NB4 (cell line): ENCODE data around the gene PDLIM7.

ENCODE experiments used
- DNase-seq: peaks from one replicate; pipeline ENCODE4 v3.0.0; 2010; ENCODE audit warnings: low read depth
- H3K4me3 ChIP-seq: one replicate; pipeline ENCODE4 v1.5.1; 2011; ENCODE audit warnings: mild to moderate bottlenecking, low read depth, low read length, moderate library complexity
- MYC ChIP-seq: IDR thresholded peaks from 2 replicates; pipeline ENCODE4 v1.6.1; 2011; ENCODE audit warnings: low read depth, low read length
- POLR2A ChIP-seq: IDR thresholded peaks from 2 replicates; pipeline ENCODE4 v1.6.1; 2011; ENCODE audit warnings: mild to moderate bottlenecking; ENCODE audit not compliant: insufficient read length; ENCODE audit errors: extremely low read depth
- TF ChIP-seq, protein P1 (sequence below): IDR thresholded peaks from 2 replicates; pipeline ENCODE4 v1.6.1; 2011; ENCODE audit warnings: low read depth, low read length
- TF ChIP-seq, protein P2 (sequence below): IDR thresholded peaks from one replicate; pipeline ENCODE4 v1.5.1; 2012; ENCODE audit warnings: low read depth, low read length

The PDLIM7 gene

DNA sequence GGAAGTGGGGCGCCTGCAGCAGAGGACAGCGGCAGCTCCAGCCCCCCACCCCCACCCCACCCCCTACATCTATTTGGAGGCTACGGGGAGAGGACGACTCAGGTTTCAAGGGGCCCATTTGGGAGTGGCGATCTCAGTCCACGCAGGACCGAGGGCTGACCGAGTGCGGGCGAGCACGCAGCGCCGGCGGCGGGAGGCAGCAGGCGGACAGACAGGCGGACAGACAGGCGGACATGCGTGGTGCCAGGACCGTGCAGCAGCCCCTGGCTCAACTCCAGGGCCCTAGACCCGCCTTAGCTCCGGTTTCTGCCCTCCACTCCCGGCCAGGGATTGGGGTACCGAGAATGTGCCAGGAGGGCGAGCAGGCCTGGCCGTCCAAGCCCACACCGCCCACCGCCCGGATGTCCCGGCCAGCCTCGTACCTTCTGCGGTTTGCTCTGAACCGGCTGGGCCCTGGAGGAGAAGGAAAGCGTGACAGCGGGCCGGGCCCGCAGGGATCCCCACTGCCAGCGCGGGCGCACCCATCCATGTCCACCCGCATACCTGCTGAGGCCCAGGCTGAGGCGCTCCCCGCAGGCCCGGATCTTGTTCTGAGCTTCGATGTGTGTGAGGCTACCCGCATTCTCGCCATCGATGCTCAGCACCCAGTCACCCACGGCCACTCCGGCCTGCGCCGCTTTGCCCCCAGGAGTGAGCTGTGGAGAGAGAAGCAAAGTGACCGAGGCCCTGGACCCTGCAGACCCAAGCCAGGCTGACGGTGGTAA is 5.2 kb downstream of the PDLIM7 start:
- no peak for DNase-seq
- no peak for TF ChIP-seq POLR2A
- TF ChIP-seq MYC: no peak
- TF ChIP-seq, protein P1, sequence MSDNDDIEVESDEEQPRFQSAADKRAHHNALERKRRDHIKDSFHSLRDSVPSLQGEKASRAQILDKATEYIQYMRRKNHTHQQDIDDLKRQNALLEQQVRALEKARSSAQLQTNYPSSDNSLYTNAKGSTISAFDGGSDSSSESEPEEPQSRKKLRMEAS: no peak
- TF ChIP-seq, protein P2, sequence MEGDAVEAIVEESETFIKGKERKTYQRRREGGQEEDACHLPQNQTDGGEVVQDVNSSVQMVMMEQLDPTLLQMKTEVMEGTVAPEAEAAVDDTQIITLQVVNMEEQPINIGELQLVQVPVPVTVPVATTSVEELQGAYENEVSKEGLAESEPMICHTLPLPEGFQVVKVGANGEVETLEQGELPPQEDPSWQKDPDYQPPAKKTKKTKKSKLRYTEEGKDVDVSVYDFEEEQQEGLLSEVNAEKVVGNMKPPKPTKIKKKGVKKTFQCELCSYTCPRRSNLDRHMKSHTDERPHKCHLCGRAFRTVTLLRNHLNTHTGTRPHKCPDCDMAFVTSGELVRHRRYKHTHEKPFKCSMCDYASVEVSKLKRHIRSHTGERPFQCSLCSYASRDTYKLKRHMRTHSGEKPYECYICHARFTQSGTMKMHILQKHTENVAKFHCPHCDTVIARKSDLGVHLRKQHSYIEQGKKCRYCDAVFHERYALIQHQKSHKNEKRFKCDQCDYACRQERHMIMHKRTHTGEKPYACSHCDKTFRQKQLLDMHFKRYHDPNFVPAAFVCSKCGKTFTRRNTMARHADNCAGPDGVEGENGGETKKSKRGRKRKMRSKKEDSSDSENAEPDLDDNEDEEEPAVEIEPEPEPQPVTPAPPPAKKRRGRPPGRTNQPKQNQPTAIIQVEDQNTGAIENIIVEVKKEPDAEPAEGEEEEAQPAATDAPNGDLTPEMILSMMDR: no peak
- H3K4me3 ChIP-seq: no peak overlapping the region

DNA sequence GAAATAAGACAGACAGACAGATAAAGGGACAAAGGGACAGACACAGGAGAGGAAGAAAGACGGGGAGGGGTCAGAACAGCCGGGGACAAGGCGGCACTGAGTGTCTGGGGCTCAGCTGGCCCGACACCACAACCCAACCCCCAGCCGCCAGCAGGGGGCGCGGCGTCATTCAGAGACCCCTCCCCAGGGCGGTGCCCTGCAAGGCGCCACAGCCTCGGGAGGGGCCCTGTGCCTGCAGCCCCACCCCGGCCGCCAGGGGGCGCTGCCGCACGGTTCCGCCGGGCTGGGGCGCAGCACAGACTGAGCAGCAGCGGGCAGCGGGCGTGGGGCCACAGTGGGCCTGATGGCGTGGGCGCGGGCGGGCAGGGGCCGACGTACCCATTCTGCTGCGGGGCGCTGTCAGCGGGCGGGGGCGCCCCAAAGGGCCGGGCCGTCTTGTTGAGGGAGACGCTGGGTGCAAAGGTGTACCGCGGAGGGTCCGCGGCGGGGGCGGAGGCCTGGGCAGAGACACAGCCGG is 5.9 kb downstream of the PDLIM7 start:
- DNase-seq: peak; percentile 56
- H3K4me3 ChIP-seq: no peak overlapping the region
- TF ChIP-seq MYC: no peak
- TF ChIP-seq, protein P2: peak; percentile 32

DNA sequence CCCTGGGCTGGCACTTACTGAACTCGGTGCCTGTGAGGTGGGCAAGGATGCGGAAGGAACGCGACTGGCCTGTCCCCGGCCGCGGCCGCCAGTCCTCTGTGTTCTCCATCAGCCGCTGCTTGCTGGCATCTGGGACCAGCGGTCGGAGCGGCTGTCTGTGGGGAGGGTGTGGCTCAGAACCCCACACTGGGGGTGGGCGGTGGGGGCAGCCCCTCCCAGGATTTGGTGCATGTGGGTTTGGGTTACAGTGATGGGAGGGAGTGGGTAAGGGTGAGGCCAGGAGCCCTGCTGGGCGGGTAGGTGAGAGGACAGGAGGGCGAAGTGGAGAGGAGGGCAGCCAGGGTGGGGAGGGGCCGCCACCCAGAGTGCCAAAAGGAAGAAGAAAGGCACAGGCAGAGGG is 6.4 kb downstream of the PDLIM7 start:
- TF ChIP-seq, protein P2: no peak
- TF ChIP-seq, protein P1: no peak
- TF ChIP-seq POLR2A (no peak), MYC (no peak)
- no peak for DNase-seq
- H3K4me3 ChIP-seq: no peak overlapping the region

DNA sequence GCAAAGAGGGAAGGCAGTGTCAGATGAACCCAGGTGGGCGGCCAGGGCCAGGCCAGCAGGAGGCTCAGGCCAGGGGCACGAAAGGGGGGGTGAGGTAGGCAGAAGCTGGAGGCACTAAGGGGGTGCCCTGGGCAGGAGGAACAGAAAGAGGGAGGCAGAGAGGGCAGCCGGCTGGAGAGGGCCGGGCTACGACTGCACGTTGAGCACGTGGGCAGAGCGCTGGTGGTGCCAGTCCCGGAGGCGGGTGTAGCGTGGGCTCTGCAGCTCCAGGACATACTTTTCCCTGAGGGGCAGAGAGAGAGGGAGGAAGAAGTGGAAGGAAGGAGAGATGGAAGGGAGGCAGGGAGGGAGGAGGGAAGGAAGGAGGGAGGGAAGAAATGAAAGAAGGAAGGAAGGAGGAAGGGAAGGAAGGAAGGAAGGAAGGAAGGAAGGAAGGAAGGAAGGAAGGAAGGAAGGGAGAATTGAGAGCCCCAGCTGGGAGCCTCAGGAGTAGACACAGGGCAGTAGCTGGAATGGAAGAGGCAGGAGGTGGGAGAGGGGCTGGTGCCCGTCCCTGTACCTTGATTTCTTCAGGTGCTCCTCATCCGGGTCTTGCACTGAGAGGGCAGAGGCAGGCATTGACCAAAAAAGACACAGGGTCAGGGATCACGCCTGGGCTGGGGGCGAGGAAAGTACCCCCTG is 7.0 kb downstream of the PDLIM7 start:
- TF ChIP-seq, protein P1: no peak
- TF ChIP-seq POLR2A: no peak
- TF ChIP-seq, protein P2: no peak
- no peak for TF ChIP-seq MYC
- no peak overlapping the region for H3K4me3 ChIP-seq
- DNase-seq: no peak

DNA sequence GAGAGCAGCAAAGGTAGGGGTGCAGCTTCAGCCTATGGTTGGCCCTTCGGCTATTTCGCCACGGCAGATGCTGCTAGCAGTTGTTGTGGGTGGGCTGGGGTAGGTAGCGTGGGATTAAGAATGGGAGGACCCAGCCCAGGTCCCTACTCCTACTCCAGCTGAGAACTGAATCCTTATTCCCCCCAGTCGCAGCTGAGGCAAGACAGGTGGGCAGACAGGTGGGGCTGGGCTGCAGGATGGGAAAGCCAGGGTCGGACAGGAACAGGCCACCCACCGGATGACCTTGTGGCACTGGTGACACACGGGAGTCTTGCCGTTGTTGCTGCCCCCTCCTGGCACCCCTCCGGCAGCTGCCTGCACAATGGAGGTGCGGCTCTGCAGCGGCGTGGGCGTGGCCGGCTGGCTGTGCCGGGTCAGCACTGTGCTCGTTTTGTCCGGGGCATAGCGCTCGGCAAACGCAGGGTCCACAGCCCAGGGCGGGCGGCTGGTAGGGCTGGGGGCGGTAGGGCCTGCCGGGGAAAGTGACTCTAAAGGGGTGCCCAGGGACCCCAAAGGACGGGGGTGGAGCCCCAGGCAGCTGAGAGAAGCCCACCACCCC is 8.2 kb downstream of the PDLIM7 start:
- no peak for TF ChIP-seq POLR2A
- TF ChIP-seq, protein P1: no peak
- TF ChIP-seq, protein P2: no peak
- no peak for TF ChIP-seq MYC
- no peak overlapping the region for H3K4me3 ChIP-seq
- DNase-seq: no peak
